HK-2 (cell line): ENCODE results near the gene PPT1.

Source experiments
- DNase-seq: peaks from one replicate; pipeline ENCODE4 v3.0.0-alpha.2; 2018; ENCODE audit not compliant: unreplicated experiment

Gene PPT1

DNA sequence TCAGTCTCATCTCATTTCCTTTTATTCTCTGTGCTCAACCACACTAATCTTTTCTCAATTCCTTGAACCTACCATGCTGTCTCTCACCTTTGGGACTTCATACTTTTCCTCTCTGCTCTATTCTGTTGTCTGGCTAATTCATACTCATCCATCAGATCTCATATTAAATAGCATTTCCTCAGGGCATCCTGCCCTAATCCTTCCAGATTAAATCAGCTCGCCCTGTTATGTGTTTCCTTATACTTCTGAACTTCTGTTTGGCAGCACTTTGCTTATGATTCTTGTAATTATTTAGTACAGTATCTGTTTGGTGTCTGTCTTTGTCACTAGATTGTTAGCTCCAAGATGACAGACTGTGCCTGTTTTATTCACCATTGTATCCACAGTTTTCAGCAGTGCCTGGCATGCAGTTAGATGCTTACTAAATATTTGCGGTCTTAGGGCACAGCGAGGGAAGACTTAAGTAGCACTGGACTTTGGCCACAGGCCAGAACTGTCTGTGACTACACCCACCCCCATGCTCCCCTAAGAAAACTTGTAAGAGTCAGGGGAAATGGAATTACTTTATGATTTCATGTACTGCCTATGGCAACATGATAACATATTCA is 66.4 kb downstream of the PPT1 start:
- DNase-seq, result no peak

DNA sequence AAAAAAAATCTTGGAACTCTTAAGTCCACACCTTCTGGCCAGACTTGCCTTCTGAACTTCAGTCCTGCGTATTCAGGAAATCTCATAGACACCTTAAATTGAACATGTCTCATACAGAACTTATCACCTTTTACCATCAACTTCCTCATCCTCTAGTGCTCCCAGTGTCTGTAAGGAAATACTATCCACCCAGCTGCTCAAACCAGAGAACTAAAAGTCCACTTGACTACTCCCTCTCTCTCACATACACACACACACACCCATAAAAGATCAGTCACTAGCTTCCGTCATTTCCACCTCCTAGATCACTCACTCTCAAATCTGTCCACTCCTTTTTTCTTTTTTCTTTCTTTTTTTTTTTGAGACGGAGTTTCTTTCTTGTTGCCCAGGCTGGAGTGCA is 67.4 kb downstream of the PPT1 start:
- no peak for DNase-seq

DNA sequence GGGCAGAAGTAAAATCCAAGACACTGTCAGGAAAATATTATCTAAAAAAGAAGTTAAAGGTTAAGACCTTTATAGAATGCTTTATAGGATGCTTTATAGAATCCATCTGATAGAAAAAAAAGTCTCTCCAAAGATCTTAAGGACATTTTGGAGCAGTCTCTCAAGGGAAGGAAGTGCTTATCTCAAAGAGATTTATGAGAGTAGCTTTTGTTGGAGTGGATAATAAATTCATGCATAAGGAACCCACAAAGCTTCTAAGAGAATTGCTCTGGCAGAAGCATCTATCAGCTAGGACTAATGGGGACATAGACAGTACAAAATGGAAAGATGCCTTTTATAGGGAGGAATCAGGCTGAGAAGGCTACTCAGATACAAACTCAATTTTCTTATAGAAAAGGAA is 69.4 kb downstream of the PPT1 start:
- DNase-seq, result no peak

DNA sequence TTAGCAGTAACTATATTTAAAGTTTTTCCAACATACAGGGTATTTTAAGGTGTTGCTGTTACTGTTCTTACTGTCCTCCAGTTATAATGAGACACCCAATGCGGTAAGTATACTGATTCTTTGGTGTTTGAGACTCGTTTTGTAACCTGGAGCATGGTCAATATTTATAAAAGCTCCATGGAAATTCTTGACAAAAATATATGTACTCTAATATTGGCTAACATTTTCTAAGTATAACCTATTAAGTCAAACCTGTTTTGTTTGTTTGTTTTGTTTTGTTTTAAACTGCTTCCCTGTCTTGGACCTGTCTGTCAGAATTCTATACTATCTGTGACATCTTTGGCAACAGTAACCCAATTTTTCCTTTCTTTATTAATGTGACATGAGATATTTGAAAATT is 72.4 kb downstream of the PPT1 start:
- DNase-seq, result no peak

DNA sequence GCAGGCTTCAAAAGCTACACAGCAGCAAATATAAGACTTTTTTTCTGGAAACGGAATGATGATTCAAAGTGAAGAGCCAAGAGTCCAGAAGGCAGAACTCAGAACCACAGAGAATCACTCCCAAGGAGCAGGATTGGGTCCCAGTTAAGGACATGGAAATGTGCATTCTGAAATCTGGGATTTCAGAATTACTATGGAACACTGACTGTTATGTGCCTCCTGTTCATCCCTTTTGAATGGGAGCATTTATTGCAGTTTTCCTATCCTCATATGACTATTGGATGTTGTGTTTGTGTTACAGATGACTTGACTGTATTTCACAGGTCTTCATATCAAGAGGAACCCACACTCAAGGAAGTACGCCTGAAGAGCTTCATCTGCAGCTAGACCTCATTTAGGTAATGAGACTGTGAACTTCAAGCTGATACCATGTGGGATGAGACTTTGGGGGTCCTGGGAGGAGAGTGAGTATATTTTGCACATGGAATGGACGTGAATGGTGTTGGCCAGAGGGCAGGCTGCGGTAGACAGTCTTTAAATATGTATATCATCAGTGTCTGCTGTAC is 73.6 kb downstream of the PPT1 start:
- no peak for DNase-seq
